HG03565 (cell line): ENCODE measurements around the gene SLC25A45.

Experiments used
- ATAC-seq: cut with Tn5 transposase; IDR thresholded peaks from one replicate; pipeline ENCODE4 v1.9.1; 2021; ENCODE audit warnings: mild to moderate bottlenecking, moderate library complexity; ENCODE audit not compliant: unreplicated experiment

SLC25A45 gene

DNA sequence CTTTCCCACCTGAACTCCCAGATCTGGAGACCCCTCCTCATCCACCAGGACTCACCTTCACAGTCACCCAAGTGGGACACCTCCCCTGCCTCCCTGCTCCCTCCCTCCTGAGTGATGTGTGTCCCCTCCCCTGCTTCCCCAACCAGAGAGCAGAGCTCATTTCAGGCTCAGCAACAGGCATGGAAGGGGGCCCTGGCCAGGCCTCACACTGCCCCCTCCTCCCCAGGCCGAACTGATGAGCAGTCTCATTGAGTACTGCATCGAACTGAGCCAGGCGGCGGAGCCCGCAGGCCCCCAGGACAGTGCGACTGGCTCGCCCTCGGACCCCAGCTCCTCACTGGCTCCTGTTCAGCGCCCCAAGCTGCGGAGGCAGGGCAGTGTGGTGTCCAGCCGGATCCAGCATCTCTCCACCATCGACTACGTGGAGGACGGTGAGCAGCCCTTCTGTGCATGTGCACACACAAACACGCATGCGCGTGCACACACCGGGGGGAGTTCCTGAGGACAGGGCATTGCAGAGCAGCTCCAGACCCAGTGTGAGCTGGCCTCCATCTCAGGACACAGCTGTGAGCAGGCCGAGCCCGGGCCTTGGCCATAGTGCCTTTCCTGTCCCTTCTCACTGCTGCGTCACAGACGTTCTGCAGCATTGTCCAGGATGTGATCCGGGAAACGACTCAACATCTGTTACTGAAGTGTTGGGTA is 22.3 kb upstream of the SLC25A45 start:
- ATAC-seq: no peak

GRCh38 chr11:65404210-65404609 is 21.8 kb upstream of the SLC25A45 start:
- ATAC-seq: no peak

GRCh38 chr11:65403607-65404121 is 21.2 kb upstream of the SLC25A45 start:
- ATAC-seq: no peak

DNA sequence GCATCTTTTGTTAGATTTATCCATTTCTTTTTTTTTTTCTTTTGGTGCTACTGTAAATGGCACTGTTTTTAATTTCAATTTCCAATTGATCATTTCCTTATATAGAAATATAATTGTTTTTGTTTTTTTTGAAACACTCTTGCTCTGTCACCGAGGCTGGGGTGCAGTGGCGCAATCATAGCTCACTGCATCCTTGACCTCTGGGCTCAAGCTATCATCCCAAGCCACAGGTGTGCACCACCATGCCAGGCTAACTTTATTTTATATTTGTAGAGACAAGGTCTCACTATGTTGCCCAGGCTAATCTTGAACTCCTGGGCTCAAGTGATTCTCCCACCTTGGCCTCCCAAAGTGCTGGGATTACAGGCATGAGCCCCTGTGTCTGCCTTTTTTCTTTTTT is 20.3 kb upstream of the SLC25A45 start:
- ATAC-seq: no peak

DNA sequence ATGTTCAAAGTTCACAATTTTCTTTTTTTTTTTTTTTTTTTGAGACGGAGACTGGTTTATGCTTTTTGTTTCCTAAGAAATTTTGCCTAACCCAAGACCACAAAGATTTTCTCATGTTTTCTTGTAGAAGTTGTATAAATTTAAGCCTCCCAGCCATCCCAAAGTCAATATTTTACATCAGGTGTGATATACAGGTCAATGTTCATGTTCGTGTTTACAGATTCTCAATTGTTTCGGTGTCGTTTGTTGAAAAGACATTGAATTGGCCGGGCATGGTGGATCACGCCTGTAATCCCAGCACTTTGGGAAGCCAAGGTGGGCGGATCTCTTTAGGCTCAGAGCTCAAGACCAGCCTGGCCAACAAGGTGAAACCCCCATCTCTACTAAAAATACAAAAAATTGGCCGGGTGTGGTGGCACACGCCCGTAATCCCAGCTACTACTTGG is 19.4 kb upstream of the SLC25A45 start:
- no peak for ATAC-seq

GRCh38 chr11:65401073-65401802 is 18.8 kb upstream of the SLC25A45 start:
- no peak for ATAC-seq

DNA sequence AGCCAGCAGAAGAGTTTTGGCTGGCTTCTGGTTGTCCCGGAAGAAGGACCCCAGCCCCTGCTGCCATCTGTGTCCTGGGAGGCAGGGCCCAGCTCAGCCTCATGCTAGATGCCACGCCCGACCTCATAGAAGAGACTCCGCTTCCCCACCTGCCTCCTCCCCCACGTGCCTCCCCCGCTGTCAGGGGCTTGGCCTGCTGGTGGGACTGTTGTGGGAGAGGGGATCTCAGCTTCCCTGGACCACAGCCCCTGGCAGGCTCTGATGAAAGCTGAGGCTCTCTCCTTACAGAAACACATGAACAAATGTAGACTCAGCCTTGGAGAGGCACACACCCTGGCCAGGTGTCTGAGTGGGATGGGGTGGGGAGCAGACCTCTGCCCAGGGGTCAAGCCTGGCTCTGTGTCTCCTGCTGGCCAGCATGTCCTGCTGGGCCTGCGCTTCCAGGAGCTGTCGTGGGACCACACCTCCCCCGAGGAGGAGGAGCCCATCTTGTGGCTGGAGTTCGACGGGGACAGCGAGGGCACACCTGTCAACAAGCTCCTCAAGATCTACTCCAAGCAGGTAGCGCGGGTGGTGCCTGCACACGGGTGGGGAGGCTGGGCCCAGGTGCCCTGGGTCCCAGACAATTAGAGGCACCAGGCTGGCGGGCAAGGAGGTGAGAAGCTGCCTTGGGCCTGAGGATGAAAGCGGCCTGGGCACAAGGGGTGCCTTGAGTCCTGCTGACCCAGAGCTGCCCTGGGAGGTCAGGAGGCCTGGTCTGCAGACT is 18.0 kb upstream of the SLC25A45 start:
- ATAC-seq: no peak

DNA sequence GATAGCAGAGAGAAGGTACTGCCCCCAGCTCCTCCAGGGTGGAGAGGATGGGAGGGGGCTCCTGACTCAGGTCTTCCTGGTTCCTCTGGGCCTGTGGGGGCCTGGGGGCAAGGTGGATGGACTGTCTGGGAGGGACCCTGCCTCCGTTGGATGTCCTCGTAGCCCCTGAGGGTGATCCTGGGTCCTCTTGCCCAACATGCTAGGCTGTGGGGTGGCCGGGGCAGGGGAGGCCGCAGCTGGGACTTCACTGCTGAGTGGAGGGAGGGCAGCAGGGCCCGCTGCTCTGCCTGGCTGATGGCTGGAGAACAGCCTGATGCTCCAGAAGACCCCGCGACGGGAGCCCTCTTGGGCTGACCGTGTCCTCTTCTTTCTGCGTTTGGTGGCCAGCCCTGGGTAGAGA is 17.4 kb upstream of the SLC25A45 start:
- ATAC-seq: no peak

DNA sequence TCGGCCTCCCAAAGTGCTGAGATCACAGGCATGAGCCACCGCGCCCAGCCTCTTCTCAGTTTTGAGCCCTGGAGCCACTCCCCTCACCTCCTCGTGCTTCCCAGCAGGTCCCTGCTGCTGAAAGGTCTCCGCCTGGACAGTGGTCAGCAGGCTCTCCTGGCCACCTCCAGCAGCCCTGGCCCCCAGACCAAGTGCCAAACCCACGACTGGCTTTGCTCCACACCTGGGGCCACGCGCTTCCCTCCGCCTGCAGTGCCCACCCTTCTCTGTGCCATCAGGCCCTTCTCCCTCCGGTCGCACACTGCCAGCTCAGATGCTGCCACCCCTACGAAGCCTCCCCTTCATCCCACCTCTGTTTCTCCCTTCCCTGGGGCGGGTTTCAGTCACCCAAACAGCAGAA is 16.8 kb upstream of the SLC25A45 start:
- no peak for ATAC-seq

DNA sequence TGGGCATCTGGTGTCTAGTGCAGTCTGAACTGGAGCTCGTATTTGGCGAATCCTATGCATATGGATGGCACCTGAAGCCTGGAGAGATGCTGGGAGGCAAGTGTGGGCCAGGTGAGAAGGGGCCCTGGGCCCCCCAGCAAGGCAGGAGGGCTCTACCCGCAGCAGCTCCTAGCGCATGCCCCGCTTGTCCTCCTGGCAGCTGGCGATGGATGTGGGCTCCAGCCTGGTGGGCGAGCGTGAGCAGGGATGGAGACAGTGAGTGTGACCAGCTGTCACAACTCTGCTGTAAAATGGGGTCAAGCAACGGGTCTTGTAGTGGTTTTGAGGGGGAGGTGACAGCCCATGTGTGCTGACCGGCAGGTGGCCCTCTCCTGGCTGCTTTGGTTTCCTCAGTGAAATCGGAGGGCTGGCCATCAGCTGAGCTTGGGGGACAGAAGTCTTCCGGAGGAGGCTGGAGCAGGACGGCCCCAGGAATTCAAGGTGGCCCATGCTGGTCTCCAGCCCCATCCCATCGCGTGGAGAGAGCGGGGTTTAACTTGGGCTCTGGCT is 16.0 kb upstream of the SLC25A45 start:
- no peak for ATAC-seq

GRCh38 chr11:65396769-65397745 is 14.6 kb upstream of the SLC25A45 start:
- no peak for ATAC-seq

DNA sequence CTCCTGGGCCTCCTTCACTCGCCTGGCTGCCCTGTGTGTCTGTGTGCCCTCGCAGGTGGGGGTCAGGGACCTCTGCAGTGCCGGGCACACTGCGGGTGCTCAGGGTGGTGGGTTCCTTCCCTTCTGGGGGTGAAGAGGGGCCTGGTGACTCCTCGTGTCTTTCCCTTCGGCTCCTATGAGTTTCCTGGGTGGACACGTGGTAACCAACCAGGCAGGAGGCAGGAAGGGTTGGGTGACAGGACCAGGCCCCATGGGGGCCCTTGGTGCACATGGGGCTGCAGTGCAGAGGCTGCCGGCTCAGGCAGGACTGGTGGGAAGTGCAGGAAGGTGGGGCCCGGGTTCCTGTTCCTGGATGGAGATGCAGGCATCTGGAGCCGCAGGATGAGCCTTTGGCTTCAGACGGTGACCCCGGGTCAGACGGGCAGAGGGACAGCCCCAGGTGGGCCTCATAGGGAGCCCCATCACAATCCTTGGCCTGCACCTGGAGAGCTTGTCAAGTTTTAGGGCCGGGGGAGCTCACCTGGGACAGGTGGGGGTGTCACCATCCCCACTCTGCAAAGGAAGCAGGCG is 13.6 kb upstream of the SLC25A45 start:
- ATAC-seq: no peak

GRCh38 chr11:65394125-65394536 is 11.7 kb upstream of the SLC25A45 start:
- ATAC-seq: no peak

DNA sequence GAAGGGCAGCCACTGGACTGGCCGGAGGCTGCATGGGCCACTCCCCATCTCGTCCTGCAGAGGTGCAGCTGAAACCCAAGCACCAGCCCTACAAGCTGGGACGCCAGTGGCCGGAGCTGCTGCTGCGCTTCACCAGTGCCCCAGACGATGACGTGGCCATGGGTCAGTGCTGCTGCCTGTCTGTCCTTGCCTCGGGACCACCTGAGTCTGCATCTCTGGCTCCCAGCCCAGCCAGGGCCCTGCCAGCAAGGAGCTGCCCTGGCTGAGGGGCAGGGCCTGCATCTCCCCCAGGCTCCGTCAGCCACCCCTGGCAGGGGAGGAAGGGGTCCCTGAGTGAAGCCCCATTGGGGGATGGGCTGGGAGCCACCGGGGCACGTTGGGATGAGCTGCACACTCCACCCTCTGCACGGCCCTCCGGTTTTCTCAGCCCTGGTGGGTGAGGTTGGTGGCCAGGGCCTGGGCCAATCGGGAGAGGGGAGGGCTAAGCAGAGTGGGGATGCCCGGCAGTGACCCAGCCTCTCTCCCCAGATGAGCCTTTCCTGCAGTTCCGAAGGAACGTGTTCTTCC is 11.2 kb upstream of the SLC25A45 start:
- ATAC-seq: no peak

DNA sequence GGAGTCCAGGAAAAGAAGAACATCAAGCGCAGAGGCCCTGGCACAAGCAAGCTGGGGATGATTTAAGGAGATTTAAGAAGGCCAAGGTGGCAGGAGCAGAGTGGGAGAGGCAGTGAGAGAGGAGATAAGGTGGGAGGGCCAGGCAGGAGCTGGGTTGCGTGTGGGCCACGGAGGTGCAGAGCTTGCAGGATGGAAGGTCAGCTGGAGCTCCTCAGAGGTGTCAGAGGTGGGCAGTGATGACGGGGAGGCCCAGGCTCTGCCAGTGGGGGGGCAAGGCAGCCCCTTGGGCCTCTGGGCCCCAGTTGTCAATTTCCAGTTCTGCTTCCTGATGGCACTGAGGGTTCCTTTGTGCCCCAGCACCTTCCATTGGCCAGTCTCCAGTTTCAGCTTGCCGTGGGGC is 10.5 kb upstream of the SLC25A45 start:
- no peak for ATAC-seq

DNA sequence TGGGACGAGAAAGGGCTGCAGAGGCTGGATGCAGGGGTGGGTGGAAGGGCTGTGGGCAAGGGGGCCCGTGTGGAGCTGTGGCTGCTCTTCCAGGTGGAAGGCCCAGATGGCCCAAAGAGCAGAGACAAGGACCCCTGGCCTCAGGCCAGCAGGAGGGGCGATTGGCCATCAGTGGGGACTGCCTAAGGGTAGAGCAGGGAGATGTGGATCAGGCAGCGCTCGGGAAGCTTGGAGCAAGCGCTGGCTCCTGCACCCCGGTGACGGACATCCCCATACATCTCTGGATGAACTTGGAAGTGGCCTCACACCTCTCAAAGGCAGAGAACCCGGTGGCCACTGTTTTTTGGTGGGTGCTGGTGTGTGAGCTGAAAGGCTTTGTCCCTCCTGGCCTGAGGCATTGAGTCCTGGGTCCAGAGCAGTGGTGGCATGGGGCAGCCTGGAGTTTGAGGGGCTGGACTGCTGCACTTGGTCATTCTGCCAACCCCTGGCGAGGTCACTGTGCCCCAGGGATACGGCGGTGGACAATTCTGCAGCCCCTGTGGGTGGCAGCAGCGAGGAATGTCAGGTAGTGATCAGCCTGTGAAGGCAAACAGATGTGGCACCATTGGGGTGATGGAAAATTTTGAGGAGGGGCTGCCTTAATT is 9.9 kb upstream of the SLC25A45 start:
- ATAC-seq: no peak

GRCh38 chr11:65390996-65391395 is 8.6 kb upstream of the SLC25A45 start:
- no peak for ATAC-seq

DNA sequence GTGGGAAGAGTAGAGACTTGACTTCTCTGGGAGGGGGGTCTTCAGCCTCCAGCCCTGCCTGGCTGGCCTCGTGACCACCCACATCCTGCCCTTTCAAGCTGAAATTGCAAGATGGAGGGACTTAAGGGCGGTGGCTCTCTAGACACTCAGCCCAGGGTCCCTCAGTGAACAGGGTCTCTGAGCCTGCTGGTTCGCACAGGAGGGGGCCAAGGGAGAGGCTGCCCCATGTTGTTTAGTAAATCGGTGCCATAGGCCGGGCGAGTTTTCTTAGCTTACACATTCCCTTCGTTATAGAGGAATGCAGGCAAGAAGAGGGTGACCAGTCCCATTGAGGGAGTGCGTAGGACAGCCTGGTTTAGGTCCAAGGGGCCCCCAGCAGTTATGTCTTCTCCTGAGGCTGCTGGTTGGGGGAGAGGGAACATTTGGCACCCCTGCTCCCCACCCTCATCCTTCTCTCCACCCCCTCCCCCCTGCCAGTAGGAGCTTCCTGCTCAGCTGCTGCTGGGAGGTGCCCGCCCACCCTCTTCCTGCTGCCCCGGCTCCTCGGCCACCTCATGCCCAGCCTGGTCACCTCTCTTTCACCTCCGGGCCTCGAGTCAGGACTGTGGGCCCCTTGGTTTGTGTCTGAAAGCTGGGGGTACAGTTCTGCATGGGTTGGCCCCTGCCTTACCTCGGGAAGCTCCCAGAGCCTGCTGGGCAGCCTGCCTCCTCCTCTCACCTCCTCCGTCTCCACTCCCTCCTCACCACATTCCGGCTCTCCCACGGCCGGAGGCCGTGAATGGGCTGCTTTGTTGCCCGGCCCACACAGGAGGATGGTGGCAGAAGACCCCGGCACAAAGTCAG is 7.9 kb upstream of the SLC25A45 start:
- ATAC-seq: no peak
